ENCODE results near the gene ROBO1. TPM values are rescaled to one million over a fixed set of nuclear protein-coding genes. Genes with fewer than 3 reads are reported as not detected.

The ROBO1 gene
- total and polyA plus RNA-seq, 2 of the 13 experiments (the other 11 are each of a cell fraction or from before 2014, with no cell fraction given): 52.2 to 71.0 TPM

- no peak for TF ChIP-seq ZBTB26 (CRISPR knock-in tag; IDR thresholded peaks at IDR 0.05; ENCODE audit: borderline replicate concordance)
- TF ChIP-seq MATR3 (CRISPR knock-in tag; IDR thresholded peaks at IDR 0.05): no peak
- TF ChIP-seq CBX5 (CRISPR knock-in tag; IDR thresholded peaks at IDR 0.05; ENCODE audit: borderline replicate concordance): no peak
- peak; percentile 82; the same call in 1 of the 2 replicates for TF ChIP-seq ZKSCAN5 (CRISPR knock-in tag; IDR thresholded peaks at IDR 0.05)
- no peak for TF ChIP-seq PREB (CRISPR knock-in tag; IDR thresholded peaks at IDR 0.05)
- TF ChIP-seq ZNF513 (CRISPR knock-in tag; conservative IDR thresholded peaks at IDR 0.05): no peak
- TF ChIP-seq THAP7 (CRISPR knock-in tag; IDR thresholded peaks at IDR 0.05): no peak
- TF ChIP-seq E2F5 (CRISPR knock-in tag; conservative IDR thresholded peaks at IDR 0.05): no peak
- TF ChIP-seq HINFP (CRISPR knock-in tag; IDR thresholded peaks at IDR 0.05; ENCODE audit: low read depth): no peak
- no peak for TF ChIP-seq ZNF558 (CRISPR knock-in tag; IDR thresholded peaks at IDR 0.05; ENCODE audit: borderline replicate concordance)
- no peak for TF ChIP-seq ZNF772 (CRISPR knock-in tag; IDR thresholded peaks at IDR 0.05)
- no peak for TF ChIP-seq RAD21 (CRISPR knock-in tag; IDR thresholded peaks at IDR 0.05)
- no peak for TF ChIP-seq NR3C1 (CRISPR knock-in tag; IDR thresholded peaks at IDR 0.05)
- no peak for TF ChIP-seq TRIM22 (IDR thresholded peaks at IDR 0.05)
- TF ChIP-seq NR2C2 (CRISPR knock-in tag; IDR thresholded peaks at IDR 0.05; ENCODE audit: borderline replicate concordance): no peak
- TF ChIP-seq NCOA5 (CRISPR knock-in tag; IDR thresholded peaks at IDR 0.05): no peak
- TF ChIP-seq POLR2AphosphoS2 (IDR thresholded peaks at IDR 0.05; ENCODE audit: low read depth, low read length): no peak
- TF ChIP-seq RFX5 (IDR thresholded peaks at IDR 0.05; ENCODE audit: low read depth, low read length): no peak
- TF ChIP-seq RELA (CRISPR knock-in tag; IDR thresholded peaks at IDR 0.05): no peak
- TF ChIP-seq TOPORS (CRISPR knock-in tag; IDR thresholded peaks at IDR 0.05): no peak
- TF ChIP-seq ZBTB38 (CRISPR knock-in tag; IDR thresholded peaks at IDR 0.05): no peak; the same call in 1 of the 2 replicates
Observed at GRCh38 chr3:79019137-79019923, 748.5 kb downstream of the ROBO1 start (continued).
